ENCODE data around the gene SLC17A4.

GRCh38 chr6:25793970-25794369 is 39.4 kb downstream of the SLC17A4 start:
- no peak for TF ChIP-seq CTCF (IDR thresholded peaks at IDR 0.05)
- no peak for TF ChIP-seq POLR2A (IDR thresholded peaks at IDR 0.05)
- TF ChIP-seq POLR2AphosphoS5 (IDR thresholded peaks at IDR 0.05) = no peak
